GM18907 (cell line): ENCODE data around the gene NUP210L.
A peak's percentile ranks its signal among the peaks of the same experiment; 100 is the strongest.

ENCODE experiments used
- ATAC-seq: cut with Tn5 transposase; IDR thresholded peaks from one replicate; pipeline ENCODE4 v1.9.1; 2021; ENCODE audit warnings: mild to moderate bottlenecking, moderate library complexity; ENCODE audit not compliant: unreplicated experiment

Gene NUP210L

DNA sequence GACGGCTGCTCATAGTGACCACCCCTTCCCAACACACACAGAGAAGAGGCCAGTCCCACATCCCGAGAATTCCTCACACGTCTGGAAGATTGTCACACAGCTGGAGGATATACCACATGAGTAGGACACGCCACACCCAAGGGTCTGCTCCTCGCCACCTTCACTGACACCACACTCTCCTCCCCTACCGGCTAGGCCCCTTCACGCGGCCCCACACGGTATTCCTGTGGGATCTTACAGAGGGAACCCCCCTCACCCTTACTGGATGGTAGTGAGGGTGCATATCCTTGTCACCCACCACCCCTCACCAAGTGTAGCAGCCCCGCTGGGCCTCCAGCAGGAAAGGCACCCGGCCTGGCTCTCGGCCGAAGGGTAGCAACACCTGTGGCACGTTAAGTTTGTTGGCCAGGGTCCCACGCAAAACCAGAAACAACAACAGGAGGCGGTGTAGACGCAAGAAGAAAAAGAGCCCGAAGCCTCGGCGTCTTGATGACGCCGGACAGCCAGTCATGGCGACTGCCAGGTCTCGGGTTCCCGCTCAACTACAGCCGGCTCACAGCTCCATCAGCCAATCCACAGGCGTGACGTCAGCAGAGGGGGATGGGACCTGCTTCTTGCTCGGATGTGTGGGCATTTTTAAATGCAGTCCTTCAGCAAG lies at the start of gene NUP210L:
Gene NUP210L, minus strand, starts transcription at position 540 of the 658 bp plus-strand sequence.
- no peak for ATAC-seq

DNA sequence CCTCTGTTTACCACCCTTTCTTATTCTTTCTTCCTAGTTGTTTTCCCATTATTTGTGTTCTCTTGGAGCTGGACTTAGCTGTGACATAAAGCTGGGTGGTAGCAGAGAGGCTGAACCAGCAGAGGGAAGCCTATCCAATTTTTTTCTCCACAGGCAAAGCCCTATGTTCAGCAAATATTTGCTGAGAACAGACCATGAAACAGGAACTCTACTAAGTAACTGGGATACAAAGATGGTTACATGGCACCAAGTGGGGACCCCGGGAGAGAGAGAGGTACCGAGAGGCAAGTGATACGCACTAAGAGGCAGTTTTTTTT lies 44.6 kb upstream of the NUP210L start:
- ATAC-seq: no peak

DNA sequence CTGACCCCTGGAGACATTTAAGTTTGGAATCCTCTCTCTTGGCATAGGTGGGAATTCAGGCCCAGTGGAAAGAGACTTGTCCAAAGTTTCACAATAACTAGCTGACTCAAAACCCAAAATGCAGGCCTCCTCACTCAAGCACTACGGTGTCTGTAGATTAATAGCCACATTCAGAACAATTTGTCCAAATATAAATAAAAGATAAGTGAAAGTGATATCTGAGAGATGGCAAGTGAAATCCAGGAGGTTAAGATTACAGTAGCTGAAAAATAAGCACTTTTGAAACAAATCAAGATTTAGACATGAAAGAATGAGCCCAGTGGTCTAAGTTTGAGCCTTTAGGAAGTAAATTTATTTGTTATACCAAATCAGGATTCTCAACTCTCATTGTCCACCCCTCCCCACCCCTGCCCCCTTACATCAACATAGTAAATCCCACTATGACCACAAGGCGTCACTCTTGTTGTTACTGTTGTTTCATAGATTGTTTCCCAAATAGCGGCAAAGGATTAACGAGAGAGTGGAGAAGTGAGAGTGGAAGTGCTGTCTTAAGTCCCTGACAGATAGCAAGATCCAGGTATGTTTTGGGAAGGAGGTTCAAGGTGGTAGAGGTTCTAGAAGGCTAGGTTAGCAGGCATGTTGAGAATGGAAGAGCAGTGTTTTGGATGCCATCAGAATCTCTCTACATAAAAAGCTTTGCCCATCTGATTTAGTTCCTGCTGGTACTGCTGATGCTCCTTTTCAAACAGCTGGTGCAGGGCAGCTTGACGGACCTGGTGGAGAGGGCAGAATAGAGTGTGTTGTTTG lies 44.1 kb upstream of the NUP210L start:
- no peak for ATAC-seq

DNA sequence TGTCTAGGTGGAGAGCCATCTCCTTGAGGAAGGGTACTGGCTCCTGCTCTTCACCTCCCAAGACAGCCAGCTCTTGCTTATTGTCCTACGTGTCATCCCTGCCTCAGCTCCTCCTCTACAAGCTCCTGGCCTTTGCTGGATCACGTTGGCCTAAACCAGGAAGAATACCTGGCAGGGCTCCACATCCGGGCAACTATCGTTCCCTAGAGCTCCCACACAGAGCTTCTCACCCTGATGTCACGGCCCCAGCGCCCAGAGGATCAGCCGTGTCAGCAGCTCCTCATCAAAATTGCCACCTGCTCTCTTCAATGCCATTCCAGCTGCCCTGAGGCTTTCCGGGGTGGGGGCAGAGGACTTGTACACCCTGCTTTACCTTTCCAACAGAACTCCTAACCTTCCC lies 38.9 kb upstream of the NUP210L start:
- no peak for ATAC-seq

DNA sequence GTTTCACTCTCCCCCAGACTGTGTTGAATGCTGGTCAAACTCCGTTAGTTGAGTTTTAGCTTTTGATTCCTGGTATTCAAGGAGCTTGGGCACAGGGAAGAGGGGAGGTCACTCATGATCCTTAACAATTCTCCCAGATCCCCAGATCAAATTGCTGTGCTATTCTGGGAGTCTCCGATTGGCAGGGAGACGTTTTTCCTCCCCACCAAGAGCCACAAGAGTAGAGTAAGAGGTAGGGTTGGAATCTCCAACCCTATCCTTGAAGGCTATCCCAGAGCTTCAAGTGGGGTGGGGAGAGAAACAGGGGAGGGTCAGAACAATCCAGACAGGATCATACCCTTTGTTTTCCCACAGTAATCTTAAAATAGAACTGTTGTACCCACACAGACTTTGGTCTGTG lies 37.6 kb upstream of the NUP210L start:
- ATAC-seq: no peak

DNA sequence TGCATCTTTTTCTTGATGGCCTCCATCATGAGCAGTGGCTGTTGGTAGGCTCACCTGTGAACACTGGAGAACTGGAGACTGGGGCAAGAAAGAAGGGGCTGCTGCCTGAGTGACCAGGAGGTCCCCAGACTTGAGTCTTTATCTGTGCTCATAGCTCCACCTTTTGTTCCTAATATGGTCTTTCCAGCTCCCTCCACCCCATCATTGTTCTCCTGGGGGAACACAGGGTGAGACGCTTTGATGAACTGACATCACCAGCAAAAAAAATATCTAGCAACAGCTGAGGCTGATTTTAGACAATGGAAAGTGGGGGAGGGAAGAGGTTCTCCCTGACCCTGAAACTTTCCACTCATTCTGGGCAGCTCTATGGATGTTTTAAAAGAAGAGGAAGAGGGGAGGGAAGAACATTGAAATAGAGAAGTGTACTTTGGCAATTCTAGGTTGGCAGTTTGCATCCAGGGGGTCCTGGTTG lies 37.2 kb upstream of the NUP210L start, which contains the start of gene TPM3:
Gene TPM3, minus strand, starts transcription at position 111 of the 472 bp plus-strand sequence. Its CDS starts 82 bp downstream, at position 29.
- no peak for ATAC-seq

DNA sequence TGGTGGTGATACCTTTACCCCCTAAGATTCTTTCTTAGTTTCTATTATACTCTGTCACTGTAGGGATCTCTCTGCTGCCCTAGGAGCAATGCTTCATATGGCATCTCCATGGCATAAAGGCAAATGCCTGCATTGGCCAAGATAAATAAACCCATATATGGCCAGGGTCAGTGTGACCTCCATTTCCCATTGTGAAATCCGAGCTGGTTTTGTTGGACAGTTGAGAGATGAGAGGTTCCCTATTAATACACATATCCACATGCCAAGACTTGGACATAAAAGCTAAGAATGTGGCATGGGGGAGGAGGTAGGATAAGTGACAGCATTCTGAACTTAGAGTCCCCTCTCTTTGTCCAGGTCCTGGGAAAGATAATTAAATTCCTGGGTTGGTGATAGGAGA lies 35.7 kb upstream of the NUP210L start:
- no peak for ATAC-seq

DNA sequence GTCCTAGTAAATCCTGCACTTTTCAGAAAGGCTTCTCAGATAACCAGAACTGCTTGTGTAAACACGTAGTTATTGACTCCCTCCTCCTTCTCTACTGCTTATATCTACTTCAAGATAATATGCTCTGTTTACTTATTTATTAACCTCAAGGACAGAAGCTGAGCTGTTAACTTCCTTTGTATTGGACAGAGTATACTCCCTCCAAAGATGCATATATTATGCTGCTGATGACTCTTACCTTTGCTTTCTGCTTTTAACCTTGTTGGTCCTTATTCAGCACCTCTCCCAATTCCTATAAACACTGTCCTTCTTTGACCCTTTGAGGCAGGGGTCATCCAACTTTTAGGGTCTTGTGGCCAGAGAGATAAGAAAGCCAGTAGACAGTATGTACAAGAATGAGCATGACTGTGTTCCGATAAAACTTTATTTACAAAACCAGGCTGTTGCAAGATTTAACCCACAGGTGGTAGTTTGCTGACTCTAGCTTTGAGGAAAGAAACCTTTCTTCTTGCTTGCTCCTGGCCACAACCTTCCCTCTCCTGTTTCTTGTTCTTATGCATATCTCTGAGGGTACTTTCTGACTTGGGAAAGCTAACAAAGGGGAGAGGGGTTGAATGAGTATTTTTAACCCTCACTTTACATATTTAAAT lies 32.1 kb upstream of the NUP210L start:
- ATAC-seq: no peak

DNA sequence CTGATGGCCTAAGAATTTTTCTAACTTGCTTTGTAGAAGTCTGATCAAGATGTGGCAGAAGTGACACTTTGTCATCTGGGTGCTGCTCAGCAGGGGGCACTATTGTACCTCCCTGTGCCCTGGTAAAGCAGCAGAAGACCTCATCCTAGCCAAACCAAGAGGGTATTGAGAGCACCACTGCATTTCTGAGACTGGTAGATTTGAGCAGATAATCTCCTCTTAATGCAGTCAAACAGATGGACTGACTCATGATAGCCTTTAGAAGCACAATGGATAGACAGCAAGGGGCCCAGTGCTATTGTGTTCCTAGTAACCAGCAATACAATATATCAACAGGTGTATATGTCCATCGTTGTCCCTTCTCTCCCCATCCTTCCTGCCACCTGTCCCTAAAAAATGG lies 31.3 kb upstream of the NUP210L start:
- no peak for ATAC-seq

DNA sequence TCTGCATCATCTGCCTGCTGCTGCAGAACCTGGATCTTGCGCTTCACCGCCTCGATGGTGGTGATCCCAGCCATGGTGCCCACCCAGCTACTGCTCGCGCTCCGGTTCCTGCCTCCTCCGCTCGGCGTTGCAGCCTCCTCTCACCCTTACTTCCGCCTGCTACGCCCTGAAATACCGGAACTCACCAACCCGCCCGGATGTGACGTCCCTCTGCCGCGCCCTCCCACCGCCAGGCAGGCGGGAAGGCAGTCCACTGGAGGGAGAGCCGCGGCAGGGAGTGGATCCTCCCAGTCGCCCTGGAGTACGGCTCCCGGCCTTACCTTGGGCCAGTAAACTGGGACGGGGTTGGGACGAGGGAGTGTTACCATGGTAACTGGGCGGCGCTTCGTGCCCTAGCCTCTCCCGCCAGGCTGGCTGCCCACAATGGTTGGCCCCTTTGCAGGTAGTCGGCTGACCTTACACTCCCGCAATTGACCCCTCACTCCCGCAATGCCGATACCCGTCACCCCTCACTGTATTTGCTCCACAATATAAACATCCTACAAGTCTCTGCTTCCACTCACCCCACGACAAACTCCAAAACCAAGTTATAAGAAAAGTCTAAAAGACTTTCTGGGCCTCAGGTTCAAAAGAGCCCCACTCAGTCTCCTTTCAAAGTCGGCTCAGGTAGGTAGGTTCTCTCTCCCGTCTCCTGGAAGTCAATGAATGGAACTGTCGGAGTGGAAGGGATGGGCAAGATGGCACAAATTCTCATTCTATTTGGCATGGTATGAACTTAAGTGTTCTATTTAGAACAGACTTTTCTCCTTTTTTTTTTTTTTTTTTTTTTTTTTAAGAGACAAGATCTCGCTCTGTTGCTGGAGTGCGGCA lies 28.4 kb upstream of the NUP210L start:
- peak; percentile 82 for ATAC-seq

DNA sequence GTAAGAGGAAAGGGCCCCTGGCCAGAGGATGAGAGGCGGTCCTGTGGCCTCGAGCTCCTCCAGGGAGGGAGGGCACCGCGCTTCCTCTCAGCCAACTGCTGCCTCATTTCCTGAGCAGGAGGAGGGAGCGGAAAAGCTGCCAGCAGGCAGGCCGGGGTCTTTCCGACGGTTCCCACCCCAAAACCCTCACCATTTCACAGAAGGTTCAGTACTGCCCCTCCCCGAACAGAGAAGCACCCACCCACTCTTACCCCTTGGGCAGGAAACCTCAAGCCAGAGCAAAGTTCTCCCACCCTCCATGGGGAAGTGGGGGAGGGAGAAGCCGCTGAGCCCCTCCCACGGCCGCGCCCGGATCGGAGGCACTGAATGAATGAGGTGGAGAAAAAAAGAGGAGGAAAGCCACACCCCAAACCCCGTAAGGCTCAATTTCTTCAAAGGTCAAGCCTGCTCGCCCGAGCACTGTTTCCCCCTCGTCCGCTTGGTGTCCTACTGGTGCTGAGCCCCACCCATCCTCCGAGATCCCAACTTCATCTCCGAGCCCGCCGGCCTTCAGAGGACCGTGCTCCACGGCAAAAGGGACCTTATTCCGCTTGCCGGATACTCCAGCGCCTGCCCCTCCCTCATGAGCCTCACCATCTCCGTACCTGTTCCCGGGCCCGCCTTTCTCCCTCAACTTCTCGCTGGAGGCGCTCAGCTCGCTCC lies 27.6 kb upstream of the NUP210L start:
- peak; percentile 59 for ATAC-seq

DNA sequence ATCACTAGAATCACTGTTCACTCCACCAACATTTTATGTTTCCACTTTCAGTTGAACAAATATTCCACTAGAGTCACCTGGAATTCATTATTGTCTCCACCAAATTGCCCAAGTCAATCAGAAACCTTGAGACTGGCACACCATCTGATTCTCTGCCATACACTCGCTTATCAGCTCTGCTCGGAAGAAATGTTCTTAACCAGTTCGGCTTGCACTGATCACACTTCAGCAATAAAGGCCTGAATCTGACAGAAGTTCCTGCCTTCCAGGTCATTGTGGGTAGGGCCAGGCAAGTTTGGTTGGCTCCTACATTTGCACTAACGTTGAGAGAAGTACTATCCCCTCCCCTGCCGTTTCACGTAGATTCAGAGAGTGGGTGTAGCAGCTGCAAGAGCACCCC lies 27.1 kb upstream of the NUP210L start:
- ATAC-seq: no peak

DNA sequence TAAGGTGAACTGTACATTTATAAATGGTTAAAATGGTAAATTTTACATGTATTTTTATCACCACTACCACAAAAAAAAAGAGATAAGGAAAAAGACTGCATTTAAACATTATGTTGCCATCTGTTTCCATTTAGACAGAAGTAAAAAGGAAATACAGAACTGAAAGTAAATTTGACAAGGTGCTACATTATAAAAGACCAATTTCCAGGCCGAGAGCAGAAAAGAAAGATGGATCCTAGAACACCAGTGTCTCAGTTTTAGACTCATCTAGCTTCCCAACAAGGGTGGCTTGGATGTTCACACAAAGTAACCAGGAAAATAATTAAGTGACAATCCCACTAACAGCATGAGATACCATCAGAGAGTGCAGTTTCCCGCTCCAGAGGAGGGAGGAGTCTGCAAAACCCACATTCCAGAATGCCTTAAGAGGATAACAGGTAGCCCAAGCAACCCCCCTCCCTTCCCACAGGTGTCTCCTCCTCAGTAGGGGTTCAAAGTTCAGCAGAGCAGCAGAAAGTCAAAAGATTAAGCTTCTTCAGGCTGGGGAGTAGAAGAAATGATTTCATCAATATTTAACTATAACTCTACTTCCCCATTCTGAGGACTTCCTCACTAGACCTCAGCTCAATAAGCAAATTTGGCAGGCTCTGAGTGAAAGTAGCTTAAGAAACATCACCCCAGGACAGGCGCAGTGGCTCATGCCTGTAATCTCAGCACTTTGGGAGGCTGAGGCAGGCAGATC lies 25.2 kb upstream of the NUP210L start:
- peak; percentile 26 for ATAC-seq

DNA sequence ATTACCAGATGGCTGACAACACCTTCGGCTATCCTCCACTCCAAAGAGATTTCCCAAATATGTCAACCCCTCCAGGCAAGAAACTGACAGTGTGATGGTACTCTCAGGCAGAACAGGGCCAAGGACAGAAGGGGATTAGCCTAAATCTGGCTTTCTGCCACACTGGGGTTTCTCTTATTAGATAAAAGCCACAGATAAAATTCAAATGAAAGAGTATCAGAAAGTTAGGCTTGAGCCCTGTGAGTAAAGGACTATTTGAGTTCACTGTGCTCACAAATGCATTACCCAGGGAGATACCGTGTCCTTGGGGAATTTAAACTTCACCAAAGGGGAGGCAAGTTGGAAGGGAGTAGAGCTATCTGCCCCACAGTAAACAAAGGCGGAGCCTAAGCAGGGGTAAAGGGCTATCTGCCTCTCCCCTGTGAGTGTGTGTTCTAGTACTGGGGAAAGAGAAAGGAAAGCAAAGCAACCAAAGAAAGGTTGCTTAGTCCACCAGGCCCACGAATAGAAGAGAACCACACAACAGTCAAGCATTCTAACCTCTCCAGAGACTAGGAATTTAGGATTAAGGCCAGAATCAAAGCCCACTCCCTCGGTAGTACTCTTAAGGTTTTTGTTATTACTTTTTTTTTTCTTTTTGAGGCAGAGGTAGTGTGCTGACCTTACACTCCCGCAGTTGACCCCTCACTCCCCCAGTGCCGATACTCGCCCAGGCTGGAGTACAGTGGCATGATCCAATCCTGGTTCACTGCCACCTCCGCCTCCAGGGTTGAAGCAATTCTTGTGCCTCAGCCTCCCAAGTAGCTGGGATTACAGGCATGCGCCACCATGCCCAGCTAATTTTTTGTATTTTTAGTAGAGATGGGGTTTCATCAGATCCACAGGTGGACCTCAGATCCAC lies 24.3 kb upstream of the NUP210L start:
- ATAC-seq: no peak

DNA sequence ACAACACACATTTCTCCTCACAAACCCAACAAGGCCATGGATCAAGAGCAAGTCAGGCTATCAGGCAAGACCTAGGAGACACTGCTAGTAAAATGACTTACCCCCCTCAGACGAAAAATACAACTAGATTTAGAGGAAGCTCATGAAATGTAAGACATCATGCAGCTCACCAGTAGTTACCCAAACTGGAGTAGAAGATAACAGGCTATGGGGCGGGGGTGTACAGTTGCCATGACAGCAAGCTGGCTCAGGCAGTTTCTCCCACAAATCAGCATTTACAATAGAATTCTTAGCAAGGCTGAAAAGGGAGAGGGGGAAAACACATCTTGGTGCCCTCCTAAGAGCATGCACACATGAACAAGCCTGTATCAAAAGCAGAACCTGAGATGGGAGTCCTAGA lies 23.1 kb upstream of the NUP210L start:
- no peak for ATAC-seq

DNA sequence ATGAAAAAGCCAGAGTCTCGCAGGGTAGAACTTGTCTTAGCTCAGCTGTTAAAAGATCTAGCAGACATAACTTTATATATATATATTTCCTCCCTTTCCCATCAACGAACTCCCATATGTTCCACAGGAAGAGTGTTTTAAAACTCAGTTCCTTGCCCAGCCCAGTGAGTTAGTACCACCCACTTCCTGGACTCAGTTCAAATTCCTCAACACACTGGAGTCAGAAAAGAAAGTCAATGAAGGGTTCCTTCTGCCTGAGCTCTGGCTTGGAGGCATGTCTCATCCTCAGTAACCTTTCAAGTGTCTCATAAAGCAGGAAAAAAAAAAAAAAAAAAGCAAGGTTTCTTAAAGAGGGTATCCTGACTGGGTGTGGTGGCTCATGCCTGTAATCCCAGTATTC lies 21.5 kb upstream of the NUP210L start:
- no peak for ATAC-seq

DNA sequence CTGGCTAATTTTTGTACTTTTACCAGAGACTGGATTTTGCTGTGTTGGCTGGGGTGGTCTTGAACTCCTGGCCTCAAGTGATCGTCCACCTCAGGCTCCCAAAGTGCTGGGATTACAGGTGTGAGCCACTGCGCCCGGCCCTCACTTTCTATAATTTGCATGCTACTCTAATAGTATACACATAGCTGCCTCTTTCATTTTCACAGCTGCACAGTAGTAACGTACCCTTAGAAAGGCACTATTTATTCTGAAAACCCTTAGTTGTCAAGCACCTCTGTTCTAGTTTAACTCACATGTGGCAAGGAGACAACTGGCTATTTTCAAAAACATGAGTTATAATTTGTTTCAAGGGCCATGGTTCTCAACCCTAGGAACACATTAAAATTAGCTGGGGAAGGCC lies 19.8 kb upstream of the NUP210L start:
- no peak for ATAC-seq

DNA sequence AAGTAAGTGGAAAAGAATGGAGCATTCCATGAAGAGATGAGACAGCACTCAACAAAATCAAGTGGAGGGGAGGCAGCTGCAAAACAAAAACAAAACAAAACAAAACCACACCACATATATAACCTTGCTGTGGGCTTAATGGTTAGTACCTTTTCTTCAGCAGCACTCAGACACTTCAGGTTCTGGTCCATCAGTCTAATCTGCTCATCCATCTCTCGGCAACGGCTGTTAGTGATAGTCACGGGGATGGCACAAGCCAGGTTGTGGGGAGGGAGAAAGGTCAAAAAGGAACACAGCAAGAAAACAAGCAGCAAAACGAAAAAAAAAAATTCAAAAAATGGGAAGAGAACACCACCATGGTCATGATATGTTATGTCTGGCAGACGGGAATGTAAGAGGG lies 17.0 kb upstream of the NUP210L start:
- no peak for ATAC-seq

DNA sequence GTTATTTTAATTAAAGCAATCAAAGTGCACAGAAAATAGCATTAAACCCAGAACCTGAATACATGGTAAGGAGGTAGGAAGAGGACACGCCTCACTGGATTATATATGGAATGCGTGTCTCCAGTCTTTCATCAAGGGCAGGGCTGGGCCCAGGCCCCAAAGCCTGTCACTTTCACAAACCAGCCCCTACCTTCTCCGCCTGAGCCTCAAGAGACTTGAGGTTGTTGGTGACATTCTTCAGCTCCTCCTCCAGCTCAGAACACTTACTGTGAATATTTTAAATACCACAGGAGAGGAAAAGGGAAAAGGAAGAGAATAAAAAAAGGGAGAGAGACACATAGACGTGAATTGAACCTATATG lies 16.3 kb upstream of the NUP210L start:
- ATAC-seq: no peak
